MCF 10A (cell line): Measurements from ENCODE around the gene SUCO. TPM values are rescaled to one million over a fixed set of nuclear protein-coding genes. Genes with fewer than 3 reads are reported as not detected.

Source experiments
- BruUV-seq: library from RNA; stranded (reverse); fragments of 400-500 nt; replicated peaks from 2 replicates; lab custom pipeline; 2021; lab: Mats Ljungman, UMichigan
- CTCF ChIA-PET: fragments of 300-600 bp; sonication (Branson Sonifier 250); formaldehyde crosslinking; extraction: SDS; loops from one replicate; lab custom pipeline; 2021; ENCODE audit warnings: antibody characterized with exemption, inconsistent platforms; lab: Yijun Ruan, JAX
- POLR2A ChIA-PET: fragments of 300-600, 350-650 bp; sonication (Branson Sonifier 250); formaldehyde crosslinking; extraction: SDS; loops from one replicate; lab custom pipeline; 2020; ENCODE audit warnings: antibody characterized with exemption, inconsistent platforms; lab: Yijun Ruan, JAX
- DNase-seq: peaks from one replicate; pipeline ENCODE4 v3.0.0-alpha.2; 2018; ENCODE audit not compliant: unreplicated experiment
- H3K27ac Mint-ChIP-seq: one replicate; pipeline ENCODE4 v1.8.0; 2022; ENCODE audit warnings: mild to moderate bottlenecking, low read depth, mixed read lengths; ENCODE audit not compliant: unreplicated experiment
- H3K27me3 Mint-ChIP-seq: one replicate; pipeline ENCODE4 v1.8.0; 2022; ENCODE audit warnings: mixed read lengths; ENCODE audit not compliant: insufficient read depth, unreplicated experiment
- H3K36me3 Mint-ChIP-seq: one replicate; pipeline ENCODE4 v1.8.0; 2022; ENCODE audit warnings: mild to moderate bottlenecking, moderate library complexity, mixed read lengths; ENCODE audit not compliant: insufficient read depth, unreplicated experiment
- H3K4me1 Mint-ChIP-seq: one replicate; pipeline ENCODE4 v1.8.0; 2022; ENCODE audit warnings: mixed read lengths; ENCODE audit not compliant: insufficient read depth, unreplicated experiment
- H3K4me3 Mint-ChIP-seq: one replicate; pipeline ENCODE4 v1.8.0; 2022; ENCODE audit warnings: mild to moderate bottlenecking, moderate library complexity, mixed read lengths; ENCODE audit not compliant: unreplicated experiment
- H3K9me3 Mint-ChIP-seq: one replicate; pipeline ENCODE4 v1.8.0; 2022; ENCODE audit warnings: mixed read lengths; ENCODE audit not compliant: unreplicated experiment
- intact Hi-C: fragments of 100-400 bp; cut with micrococcal nuclease; formaldehyde crosslinking; loops from 2 replicates; pipeline ENCODE4 v1.14.1; 2022
- total RNA-seq: library from RNA; stranded (reverse); gene quantifications from 2 replicates; pipeline ENCODE4 v1.2.3, GENCODE V29; 2022
- TF ChIP-seq, protein P1 (sequence below): fragments of 200-600 bp; IDR thresholded peaks from one replicate; pipeline ENCODE4 v1.8.0; 2022; ENCODE audit warnings: antibody characterized with exemption, mild to moderate bottlenecking; ENCODE audit not compliant: unreplicated experiment

The SUCO gene
- total RNA-seq, 1 experiment from 2014 or later, result 47.9 TPM

DNA sequence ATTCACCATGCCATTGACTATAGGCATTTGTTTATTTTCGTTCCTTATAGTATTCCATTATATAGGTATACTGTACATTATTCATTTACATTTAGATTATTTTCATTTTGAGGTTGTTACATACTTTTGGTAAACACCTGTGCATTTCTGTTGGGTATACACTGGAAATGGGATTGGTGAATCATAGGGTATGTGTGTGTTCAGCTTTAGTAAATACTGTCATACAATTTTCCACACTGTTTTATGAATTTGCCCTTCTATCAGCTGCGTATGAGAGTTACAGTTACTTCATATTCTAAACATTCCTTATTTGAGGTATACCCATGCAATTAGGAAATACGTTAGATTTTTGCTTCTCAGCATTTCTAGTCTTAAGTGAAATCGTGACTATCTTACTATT is 70.9 kb downstream of the SUCO start:
- TF ChIP-seq, protein P1, sequence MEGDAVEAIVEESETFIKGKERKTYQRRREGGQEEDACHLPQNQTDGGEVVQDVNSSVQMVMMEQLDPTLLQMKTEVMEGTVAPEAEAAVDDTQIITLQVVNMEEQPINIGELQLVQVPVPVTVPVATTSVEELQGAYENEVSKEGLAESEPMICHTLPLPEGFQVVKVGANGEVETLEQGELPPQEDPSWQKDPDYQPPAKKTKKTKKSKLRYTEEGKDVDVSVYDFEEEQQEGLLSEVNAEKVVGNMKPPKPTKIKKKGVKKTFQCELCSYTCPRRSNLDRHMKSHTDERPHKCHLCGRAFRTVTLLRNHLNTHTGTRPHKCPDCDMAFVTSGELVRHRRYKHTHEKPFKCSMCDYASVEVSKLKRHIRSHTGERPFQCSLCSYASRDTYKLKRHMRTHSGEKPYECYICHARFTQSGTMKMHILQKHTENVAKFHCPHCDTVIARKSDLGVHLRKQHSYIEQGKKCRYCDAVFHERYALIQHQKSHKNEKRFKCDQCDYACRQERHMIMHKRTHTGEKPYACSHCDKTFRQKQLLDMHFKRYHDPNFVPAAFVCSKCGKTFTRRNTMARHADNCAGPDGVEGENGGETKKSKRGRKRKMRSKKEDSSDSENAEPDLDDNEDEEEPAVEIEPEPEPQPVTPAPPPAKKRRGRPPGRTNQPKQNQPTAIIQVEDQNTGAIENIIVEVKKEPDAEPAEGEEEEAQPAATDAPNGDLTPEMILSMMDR, result no peak
- no peaks in the 10 kb centered on the region for H3K9me3 Mint-ChIP-seq
- peaks cover 12% of the 10 kb centered on the region for H3K4me1 Mint-ChIP-seq
- H3K27ac Mint-ChIP-seq, result no peak overlapping the region
- ChIA-PET POLR2A (interaction anchor here (1.5 kb wide), 1 partner anchor 70 kb away, joined by 3 read pairs; no protein-coding TSS in a partner anchor), CTCF (interaction anchor here (1.3 to 1.4 kb wide), 2 partner anchors 15 to 174 kb away, joined by 4 to 5 read pairs; no protein-coding TSS in a partner anchor)
- BruUV-seq, result no TSS peak
- H3K36me3 Mint-ChIP-seq, result peaks cover 30% of the 10 kb centered on the region
- no peaks in the 10 kb centered on the region for H3K27me3 Mint-ChIP-seq
- intact Hi-C loops, result no loop called here
- no peak for DNase-seq
- no peak overlapping the region for H3K4me3 Mint-ChIP-seq

DNA sequence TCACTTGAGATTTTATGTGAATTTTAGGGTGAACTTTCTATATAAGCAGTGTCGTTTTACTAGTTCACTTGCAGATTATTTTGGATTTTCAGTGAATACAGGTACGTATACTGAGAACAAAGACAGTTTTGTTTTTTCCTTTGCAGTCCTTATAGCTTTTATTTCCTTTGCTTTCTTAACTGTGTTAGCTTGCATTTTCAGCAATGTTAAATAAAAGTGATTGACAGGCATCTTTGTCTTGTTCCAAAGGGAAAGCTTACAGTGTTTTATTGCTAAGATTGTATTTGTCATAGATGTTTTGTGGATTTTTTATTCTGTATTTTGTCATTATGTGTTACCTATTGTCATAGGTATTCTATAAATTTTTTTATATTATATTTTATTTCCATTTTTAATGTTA is 72.7 kb downstream of the SUCO start:
- TF ChIP-seq, protein P1, result no peak
- intact Hi-C loops, result no loop called here
- H3K4me1 Mint-ChIP-seq, result peaks cover 12% of the 10 kb centered on the region
- no peak overlapping the region for H3K4me3 Mint-ChIP-seq
- CTCF ChIA-PET, result interaction anchor here (0.8 kb wide), 1 partner anchor 114 kb away, joined by 5 read pairs; no protein-coding TSS in a partner anchor
- H3K9me3 Mint-ChIP-seq, result no peaks in the 10 kb centered on the region
- no TSS peak for BruUV-seq
- peaks cover 36% of the 10 kb centered on the region for H3K36me3 Mint-ChIP-seq
- H3K27me3 Mint-ChIP-seq, result no peaks in the 10 kb centered on the region
- POLR2A ChIA-PET, result interaction anchor here (1.4 kb wide), 1 partner anchor 16 kb away, joined by 3 read pairs; no protein-coding TSS in a partner anchor
- H3K27ac Mint-ChIP-seq, result no peak overlapping the region
- DNase-seq, result no peak

DNA sequence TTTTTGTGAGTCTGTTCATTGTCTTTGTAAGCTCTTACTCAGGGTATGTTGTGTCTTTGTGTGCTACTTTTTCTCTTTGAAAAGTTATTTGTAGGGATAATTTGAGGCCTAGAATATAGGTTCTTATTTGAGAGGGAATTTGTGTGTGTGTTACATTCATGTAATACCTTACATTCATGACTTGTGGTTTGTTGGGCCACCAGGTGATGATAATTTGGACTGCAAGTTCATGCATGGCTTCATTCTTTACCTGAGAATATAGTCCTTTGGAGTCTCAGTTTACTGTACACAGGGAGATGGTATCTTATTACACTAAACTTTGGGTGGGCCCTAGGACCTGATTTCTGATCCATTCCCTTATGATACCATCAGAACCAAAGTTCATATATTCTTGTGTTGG is 74.2 kb downstream of the SUCO start:
- Mint-ChIP-seq H3K27ac (peak overlapping the region; percentile 5), H3K4me1 (peaks cover 12% of the 10 kb centered on the region), H3K27me3 (no peaks in the 10 kb centered on the region), H3K9me3 (no peaks in the 10 kb centered on the region), H3K36me3 (peaks cover 32% of the 10 kb centered on the region), H3K4me3 (no peak overlapping the region)
- intact Hi-C loops, result no loop called here
- ChIA-PET CTCF (interaction anchor here (0.6 to 6.1 kb wide), 11 partner anchors 9 to 841 kb away, joined by 3 to 220 read pairs (median 4); no protein-coding TSS in a partner anchor), POLR2A (interaction anchor here (0.6 to 1.3 kb wide), 5 partner anchors 18 to 186 kb away, joined by 3 to 5 read pairs (median 3); partner anchors contain the start of gene SUCO)
- no TSS peak for BruUV-seq
- DNase-seq, result no peak
- TF ChIP-seq, protein P1, result no peak

DNA sequence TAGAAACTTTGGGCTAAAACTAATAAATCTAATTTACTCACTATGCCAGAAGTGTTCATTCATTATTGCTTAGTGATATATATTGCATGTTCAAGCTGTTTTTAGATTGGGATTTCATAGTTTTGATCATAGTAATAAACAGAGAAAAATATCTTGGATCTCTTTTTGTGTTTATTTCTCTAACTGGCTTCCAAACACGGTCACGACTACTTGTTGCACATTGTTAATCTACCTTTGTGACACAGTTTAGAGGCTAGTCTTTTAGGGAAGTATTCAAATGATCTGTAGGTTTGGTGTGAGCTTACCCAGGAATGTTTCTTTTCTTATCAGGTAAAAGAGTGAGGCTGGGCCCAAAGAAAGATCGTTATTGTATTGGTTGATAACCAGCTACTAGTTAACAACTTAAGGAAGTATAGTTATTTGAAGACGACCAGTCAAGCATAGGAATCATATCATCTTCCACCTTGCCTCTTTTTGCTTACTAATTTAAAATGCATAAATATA is 75.2 kb downstream of the SUCO start:
- Mint-ChIP-seq H3K36me3 (peaks cover 32% of the 10 kb centered on the region), H3K27ac (no peak overlapping the region), H3K4me3 (no peak overlapping the region), H3K27me3 (no peaks in the 10 kb centered on the region), H3K4me1 (peaks cover 12% of the 10 kb centered on the region), H3K9me3 (no peaks in the 10 kb centered on the region)
- POLR2A ChIA-PET, result interaction anchor here (0.6 to 1.2 kb wide), 3 partner anchors 19 to 111 kb away, joined by 3 to 4 read pairs (median 3); no protein-coding TSS in a partner anchor
- CTCF ChIA-PET, result interaction anchor here (0.5 to 6.1 kb wide), 10 partner anchors 11 to 157 kb away, joined by 3 to 220 read pairs (median 4); no protein-coding TSS in a partner anchor
- intact Hi-C loops, result loop anchor here (2.0 kb wide), 1 partner anchor 157 kb away; no protein-coding TSS in a partner anchor
- TF ChIP-seq, protein P1, result no peak
- no peak for DNase-seq
- BruUV-seq, result no TSS peak
